Dedifferentiated amniotic fluid mesenchymal stem cell (primary cell): ENCODE results near the gene DLG4.
A peak's percentile ranks its signal among the peaks of the same experiment; 100 is the strongest.

Experiments used
- DNase-seq: peaks from one replicate; pipeline ENCODE4 v3.0.0-alpha.2; 2016; ENCODE audit errors: extremely low spot score

The DLG4 gene

GRCh38 chr17:7229504-7229903 is 9.9 kb upstream of the DLG4 start:
- DNase-seq: no peak

GRCh38 chr17:7228920-7229319 is 9.3 kb upstream of the DLG4 start:
- DNase-seq: no peak

- no peak for DNase-seq
These were observed 7.4 kb upstream of the DLG4 start for GRCh38 chr17:7226721-7227710.

- DNase-seq: no peak
These were observed 6.2 kb upstream of the DLG4 start for GRCh38 chr17:7225711-7226331.

- no peak for DNase-seq
These were observed 5.0 kb upstream of the DLG4 start for GRCh38 chr17:7224661-7225111.

GRCh38 chr17:7224110-7224509 is 4.5 kb upstream of the DLG4 start:
- no peak for DNase-seq

- no peak for DNase-seq
These were observed 3.7 kb upstream of the DLG4 start for GRCh38 chr17:7223375-7223774.

GRCh38 chr17:7222972-7223292 is 3.3 kb upstream of the DLG4 start:
- DNase-seq: no peak

GRCh38 chr17:7222093-7222971 is 2.7 kb upstream of the DLG4 start:
- DNase-seq: no peak

GRCh38 chr17:7221278-7222092 is 1.8 kb upstream of the DLG4 start:
- no peak for DNase-seq

GRCh38 chr17:7220593-7221277 is 1.1 kb upstream of the DLG4 start:
- DNase-seq: no peak

- DNase-seq: no peak
These were observed 316 bp downstream of the DLG4 start for GRCh38 chr17:7219229-7219811.

- no peak for DNase-seq
These were observed 878 bp downstream of the DLG4 start for GRCh38 chr17:7218758-7219157.

- DNase-seq: no peak
These were observed 1.5 kb downstream of the DLG4 start for GRCh38 chr17:7218166-7218565.

GRCh38 chr17:7217113-7217987 is 2.3 kb downstream of the DLG4 start:
- peak; percentile 57 for DNase-seq

- no peak for DNase-seq
These were observed 3.2 kb downstream of the DLG4 start for GRCh38 chr17:7216242-7217112.

GRCh38 chr17:7215652-7216180 is 3.9 kb downstream of the DLG4 start:
- DNase-seq: no peak

- DNase-seq: no peak
These were observed 4.4 kb downstream of the DLG4 start for GRCh38 chr17:7215136-7215638.
